ENCODE results near the gene CDH23. TPM values are rescaled to one million over a fixed set of nuclear protein-coding genes. Genes with fewer than 3 reads are reported as not detected.

CDH23 gene
- total and polyA plus RNA-seq, 10 of the 15 experiments (the other 5 are each of a cell fraction or from before 2014, with no cell fraction given) = 0.09 to 0.40 (median 0.15) TPM; not detected in 1

DNA sequence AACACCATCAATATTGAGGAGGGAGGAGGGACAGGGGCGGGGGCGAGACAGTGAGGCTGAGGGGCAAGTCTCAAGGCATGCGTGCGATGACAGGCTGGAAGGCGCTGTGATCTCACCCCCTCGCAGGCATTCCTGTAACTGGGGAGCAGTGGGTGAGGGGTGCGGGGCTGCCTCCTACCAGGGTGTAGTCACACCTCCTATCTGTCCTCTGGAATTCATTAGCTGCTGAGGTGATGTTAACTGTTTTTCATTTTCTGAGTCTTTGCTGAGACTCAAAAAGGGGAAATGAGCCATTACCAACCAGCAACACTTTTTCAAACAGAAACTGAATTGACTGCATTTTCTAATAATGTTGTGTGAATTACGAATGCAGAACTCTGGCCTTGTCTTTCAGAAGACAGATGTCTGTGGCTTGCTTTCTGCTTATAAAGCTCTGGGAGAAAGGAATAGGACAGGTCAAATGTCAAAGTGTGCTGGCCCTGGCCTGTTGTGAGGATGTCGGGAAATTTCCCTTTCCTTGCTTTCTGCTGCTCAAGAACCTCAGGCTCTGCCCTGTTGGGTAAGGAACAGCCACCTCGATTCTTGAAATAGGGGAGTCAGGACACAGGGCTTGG, 23.7 kb upstream of the CDH23 start (continued):
- TF ChIP-seq KLF5 (IDR thresholded peaks at IDR 0.05; ENCODE audit: partially characterized antibody) (peak; percentile 34), PAX5 (IDR thresholded peaks at IDR 0.05; ENCODE audit: borderline replicate concordance, low read depth, low read length) (0 out of 2 replicates have a peak, but pooled peaks have one; percentile 52), SMARCA5 (IDR thresholded peaks at IDR 0.05) (peak; percentile 84), NR2C1 (IDR thresholded peaks at IDR 0.05) (peak; percentile 83), EP300 (IDR thresholded peaks at IDR 0.05; ENCODE audit: borderline replicate concordance in 1 of 2, control insufficient read depth in 1 of 2, low read depth in 2 of 2, low read length in 2 of 2) (peak; percentile 91 to 99; a peak in 3 of 4 replicates), LARP7 (IDR thresholded peaks at IDR 0.05) (no peak), CBX5 (IDR thresholded peaks at IDR 0.05; ENCODE audit: low read depth) (no peak), BHLHE40 (IDR thresholded peaks at IDR 0.05; ENCODE audit: borderline replicate concordance in 1 of 2, low read depth in 2 of 2, low read length in 1 of 2) (peak; percentile 50 to 61; a peak in 1 of 4 replicates), SMAD5 (IDR thresholded peaks at IDR 0.05; ENCODE audit: low read depth) (no peak), JUND (IDR thresholded peaks at IDR 0.05; ENCODE audit: low read depth, low read length) (0 out of 2 replicates have a peak, but pooled peaks have one; percentile 29), PBX3 (IDR thresholded peaks at IDR 0.05; ENCODE audit: insufficient replicate concordance, low read depth, low read length) (no peak), HDAC2 (IDR thresholded peaks at IDR 0.05) (no peak), GATAD2B (conservative IDR thresholded peaks at IDR 0.05; ENCODE audit: low read depth) (no peak; the same call in 1 of the 2 replicates), ESRRA (IDR thresholded peaks at IDR 0.05; ENCODE audit: low read length) (no peak), BCL3 (IDR thresholded peaks at IDR 0.05; ENCODE audit: borderline replicate concordance, insufficient read depth, low read depth, low read length, poor library complexity, severe bottlenecking) (no peak), MEF2A (IDR thresholded peaks at IDR 0.05; ENCODE audit: insufficient read depth, low read depth, low read length) (peak; percentile 60; the same call in 1 of the 2 replicates), MYB (IDR thresholded peaks at IDR 0.05; ENCODE audit: borderline replicate concordance, low read depth, low read length) (0 out of 2 replicates have a peak, but pooled peaks have one; percentile 17), BACH1 (IDR thresholded peaks at IDR 0.05; ENCODE audit: borderline replicate concordance) (peak; percentile 92; the same call in 1 of the 2 replicates), CUX1 (IDR thresholded peaks at IDR 0.05; ENCODE audit: insufficient replicate concordance, low read depth, low read length) (no peak), SMC3 (IDR thresholded peaks at IDR 0.05; ENCODE audit: borderline replicate concordance, low read length) (no peak), TCF3 (IDR thresholded peaks at IDR 0.05; ENCODE audit: borderline replicate concordance, insufficient read depth, low read depth, low read length) (no peak), KAT2A (conservative IDR thresholded peaks at IDR 0.05; ENCODE audit: control insufficient read depth, low read depth, low read length) (no peak)

All from GM12878 (cell line).